WTC11 (cell line): Measurements from ENCODE around the gene PDIK1L. TPM values are rescaled to one million over a fixed set of nuclear protein-coding genes. Genes with fewer than 3 reads are reported as not detected.
A peak's percentile ranks its signal among the peaks of the same experiment; 100 is the strongest.

Source experiments
- ATAC-seq: fragments of 200-7000 bp; cut with Tn5 transposase; 2 replicates; pipeline ENCODE4 v1.10.0; 2021; ENCODE audit warnings: mild to moderate bottlenecking, moderate library complexity
- CTCF ChIA-PET: fragments of 300-600 bp; sonication (Branson Sonifier 250); formaldehyde crosslinking; loops from one replicate; lab custom pipeline; 2021; ENCODE audit warnings: antibody characterized with exemption; lab: Charles Lee
- POLR2A ChIA-PET: fragments of 350-600 bp; sonication (Branson Sonifier 250); formaldehyde crosslinking; loops from one replicate; lab custom pipeline; 2021; ENCODE audit warnings: antibody characterized with exemption; lab: Charles Lee
- DNase-seq: peaks from one replicate; pipeline ENCODE4 v3.0.0; 2021; ENCODE audit warnings: low spot score
- H3K27ac Mint-ChIP-seq: 2 replicates; pipeline ENCODE4 v1.8.0; 2021; ENCODE audit warnings: mixed read lengths
- H3K27me3 Mint-ChIP-seq: 2 replicates; pipeline ENCODE4 v1.8.0; 2021; ENCODE audit warnings: low read depth, mild to moderate bottlenecking, moderate library complexity, mixed read lengths
- H3K36me3 Mint-ChIP-seq: 2 replicates; pipeline ENCODE4 v1.8.0; 2021; ENCODE audit warnings: mixed read lengths
- H3K4me1 Mint-ChIP-seq: 2 replicates; pipeline ENCODE4 v1.8.0; 2022; ENCODE audit warnings: mixed read lengths
- H3K4me3 Mint-ChIP-seq: 2 replicates; pipeline ENCODE4 v1.8.0; 2021; ENCODE audit warnings: mild to moderate bottlenecking, moderate library complexity, mixed read lengths
- H3K9me3 Mint-ChIP-seq: 2 replicates; pipeline ENCODE4 v1.8.0; 2021; ENCODE audit warnings: mixed read lengths
- CREB1 ChIP-seq: sonication (generic); formaldehyde crosslinking; IDR thresholded peaks from 2 replicates; pipeline ENCODE4 v1.8.0; 2023; ENCODE audit warnings: mild to moderate bottlenecking, missing genetic modification reagents
- ELF4 ChIP-seq: sonication (generic); formaldehyde crosslinking; IDR thresholded peaks from 2 replicates; pipeline ENCODE4 v1.8.1; 2022; ENCODE audit warnings: low read depth, mild to moderate bottlenecking, moderate library complexity, missing genetic modification reagents
- FOXK1 ChIP-seq: sonication (generic); formaldehyde crosslinking; IDR thresholded peaks from 2 replicates; pipeline ENCODE4 v1.8.0; 2022; ENCODE audit warnings: mild to moderate bottlenecking, moderate library complexity, missing genetic modification reagents
- MXD4 ChIP-seq: fragments of 250-450 bp; sonication (Bioruptor Pico); IDR thresholded peaks from 2 replicates; pipeline ENCODE4 v1.8.0; 2021; ENCODE audit warnings: mild to moderate bottlenecking, moderate library complexity, borderline replicate concordance
- MYBL2 ChIP-seq: sonication (generic); formaldehyde crosslinking; IDR thresholded peaks from 2 replicates; pipeline ENCODE4 v1.8.1; 2023; ENCODE audit warnings: mild to moderate bottlenecking, moderate library complexity, missing genetic modification reagents
- NFE2L1 ChIP-seq: sonication (generic); formaldehyde crosslinking; IDR thresholded peaks from 2 replicates; pipeline ENCODE4 v1.8.1; 2023; ENCODE audit warnings: missing genetic modification reagents
- NR2C2 ChIP-seq: sonication (generic); formaldehyde crosslinking; IDR thresholded peaks from 2 replicates; pipeline ENCODE4 v1.8.0; 2022; ENCODE audit warnings: mild to moderate bottlenecking, missing genetic modification reagents
- OVOL2 ChIP-seq: fragments of 250-450 bp; sonication (Bioruptor Pico); IDR thresholded peaks from 2 replicates; pipeline ENCODE4 v1.9.0; 2021; ENCODE audit warnings: mild to moderate bottlenecking, borderline replicate concordance
- RORB ChIP-seq: fragments of 250-450 bp; sonication (Bioruptor Pico); IDR thresholded peaks from 2 replicates; pipeline ENCODE4 v1.9.0; 2021; ENCODE audit warnings: mild to moderate bottlenecking
- TEAD1 ChIP-seq: sonication (generic); formaldehyde crosslinking; IDR thresholded peaks from 2 replicates; pipeline ENCODE4 v1.8.0; 2022; ENCODE audit warnings: mild to moderate bottlenecking, missing genetic modification reagents
- ZBTB21 ChIP-seq: sonication (generic); formaldehyde crosslinking; IDR thresholded peaks from 2 replicates; pipeline ENCODE4 v1.8.1; 2023; ENCODE audit warnings: mild to moderate bottlenecking, missing genetic modification reagents, borderline replicate concordance
- ZNF121 ChIP-seq: sonication (generic); formaldehyde crosslinking; IDR thresholded peaks from 2 replicates; pipeline ENCODE4 v1.8.0; 2023; ENCODE audit warnings: missing genetic modification reagents
- ZNF232 ChIP-seq: sonication (generic); formaldehyde crosslinking; IDR thresholded peaks from 2 replicates; pipeline ENCODE4 v1.8.0; 2022; ENCODE audit warnings: mild to moderate bottlenecking, missing genetic modification reagents
- total RNA-seq: library from RNA; stranded (reverse); gene quantifications from 3 replicates; pipeline ENCODE4 v1.2.3, GENCODE V29; 2021
- TF ChIP-seq, protein P1 (sequence below): sonication (generic); formaldehyde crosslinking; IDR thresholded peaks from 2 replicates; pipeline ENCODE4 v1.8.0; 2023; ENCODE audit warnings: missing genetic modification reagents
- TF ChIP-seq, protein P2 (sequence below): sonication (generic); formaldehyde crosslinking; IDR thresholded peaks from 2 replicates; pipeline ENCODE4 v1.8.1; 2023; ENCODE audit warnings: mild to moderate bottlenecking, moderate library complexity, missing genetic modification reagents
- TF ChIP-seq, protein P3 (sequence below): sonication (generic); formaldehyde crosslinking; IDR thresholded peaks from 2 replicates; pipeline ENCODE4 v1.8.1; 2022; ENCODE audit warnings: missing genetic modification reagents, borderline replicate concordance
- TF ChIP-seq, protein P4 (sequence below): fragments of 250-450 bp; sonication (Bioruptor Pico); IDR thresholded peaks from 2 replicates; pipeline ENCODE4 v1.8.0; 2021; ENCODE audit warnings: mild to moderate bottlenecking

PDIK1L gene
- total RNA-seq, 1 experiment from 2014 or later: 5.5 TPM

DNA sequence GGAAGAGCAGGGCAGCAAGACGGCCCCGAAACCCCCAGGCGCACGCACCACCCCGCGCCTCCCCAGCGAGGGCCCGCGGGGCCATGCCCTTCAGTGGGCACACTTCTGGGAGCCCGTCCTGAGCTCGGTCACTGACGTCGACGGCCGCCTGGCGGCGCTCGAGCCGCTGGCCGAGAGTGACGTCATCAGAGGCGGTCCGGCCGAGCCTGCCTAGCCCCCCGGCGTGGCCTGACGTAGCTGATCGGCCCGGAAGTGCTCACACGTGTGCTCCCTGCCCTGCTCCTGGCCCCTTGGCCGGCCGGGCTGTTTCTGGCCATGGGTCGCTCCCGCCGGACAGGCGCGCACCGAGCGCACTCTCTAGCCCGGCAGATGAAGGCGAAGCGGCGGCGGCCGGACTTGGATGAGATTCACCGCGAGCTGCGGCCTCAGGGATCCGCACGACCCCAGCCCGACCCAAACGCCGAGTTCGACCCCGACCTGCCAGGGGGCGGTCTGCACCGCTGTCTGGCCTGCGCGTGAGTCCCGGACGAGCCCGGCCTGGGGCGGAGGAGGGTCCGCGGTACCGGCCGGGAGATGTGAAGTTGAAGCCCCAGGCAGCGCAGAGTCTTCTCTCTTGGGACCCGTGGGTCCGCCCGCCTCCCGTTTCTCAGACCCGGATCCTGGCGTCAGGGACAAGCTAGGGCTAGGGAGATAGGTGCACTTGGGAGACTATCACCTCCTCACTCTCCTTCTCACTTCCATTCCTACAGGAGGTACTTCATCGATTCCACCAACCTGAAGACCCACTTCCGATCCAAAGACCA lies 58.2 kb downstream of the PDIK1L start, which contains the start of gene ZNF593 (continued):
- TF ChIP-seq NR2C2 (CRISPR knock-in tag) (peak; percentile 65; the same call in 1 of the 2 replicates), ZNF232 (CRISPR knock-in tag) (no peak), ELF4 (CRISPR knock-in tag) (no peak), TEAD1 (CRISPR knock-in tag) (peak; percentile 90), MYBL2 (CRISPR knock-in tag) (peak; percentile 81; the same call in 1 of the 2 replicates), OVOL2 (CRISPR knock-in tag) (no peak), ZNF121 (no peak), FOXK1 (CRISPR knock-in tag) (peak; percentile 86; the same call in 1 of the 2 replicates), NFE2L1 (0 out of 2 replicates have a peak, but pooled peaks have one; percentile 26), MXD4 (CRISPR knock-in tag) (no peak), RORB (CRISPR knock-in tag) (no peak), CREB1 (CRISPR knock-in tag) (peak; percentile 75; the same call in 1 of the 2 replicates), ZBTB21 (CRISPR knock-in tag) (peak; percentile 100)
- TF ChIP-seq, protein P1, sequence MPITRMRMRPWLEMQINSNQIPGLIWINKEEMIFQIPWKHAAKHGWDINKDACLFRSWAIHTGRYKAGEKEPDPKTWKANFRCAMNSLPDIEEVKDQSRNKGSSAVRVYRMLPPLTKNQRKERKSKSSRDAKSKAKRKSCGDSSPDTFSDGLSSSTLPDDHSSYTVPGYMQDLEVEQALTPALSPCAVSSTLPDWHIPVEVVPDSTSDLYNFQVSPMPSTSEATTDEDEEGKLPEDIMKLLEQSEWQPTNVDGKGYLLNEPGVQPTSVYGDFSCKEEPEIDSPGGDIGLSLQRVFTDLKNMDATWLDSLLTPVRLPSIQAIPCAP: no peak
- TF ChIP-seq, protein P2, sequence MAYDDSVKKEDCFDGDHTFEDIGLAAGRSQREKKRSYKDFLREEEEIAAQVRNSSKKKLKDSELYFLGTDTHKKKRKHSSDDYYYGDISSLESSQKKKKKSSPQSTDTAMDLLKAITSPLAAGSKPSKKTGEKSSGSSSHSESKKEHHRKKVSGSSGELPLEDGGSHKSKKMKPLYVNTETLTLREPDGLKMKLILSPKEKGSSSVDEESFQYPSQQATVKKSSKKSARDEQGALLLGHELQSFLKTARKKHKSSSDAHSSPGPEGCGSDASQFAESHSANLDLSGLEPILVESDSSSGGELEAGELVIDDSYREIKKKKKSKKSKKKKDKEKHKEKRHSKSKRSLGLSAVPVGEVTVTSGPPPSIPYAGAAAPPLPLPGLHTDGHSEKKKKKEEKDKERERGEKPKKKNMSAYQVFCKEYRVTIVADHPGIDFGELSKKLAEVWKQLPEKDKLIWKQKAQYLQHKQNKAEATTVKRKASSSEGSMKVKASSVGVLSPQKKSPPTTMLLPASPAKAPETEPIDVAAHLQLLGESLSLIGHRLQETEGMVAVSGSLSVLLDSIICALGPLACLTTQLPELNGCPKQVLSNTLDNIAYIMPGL (CRISPR knock-in tag): peak; percentile 99
- TF ChIP-seq, protein P3, sequence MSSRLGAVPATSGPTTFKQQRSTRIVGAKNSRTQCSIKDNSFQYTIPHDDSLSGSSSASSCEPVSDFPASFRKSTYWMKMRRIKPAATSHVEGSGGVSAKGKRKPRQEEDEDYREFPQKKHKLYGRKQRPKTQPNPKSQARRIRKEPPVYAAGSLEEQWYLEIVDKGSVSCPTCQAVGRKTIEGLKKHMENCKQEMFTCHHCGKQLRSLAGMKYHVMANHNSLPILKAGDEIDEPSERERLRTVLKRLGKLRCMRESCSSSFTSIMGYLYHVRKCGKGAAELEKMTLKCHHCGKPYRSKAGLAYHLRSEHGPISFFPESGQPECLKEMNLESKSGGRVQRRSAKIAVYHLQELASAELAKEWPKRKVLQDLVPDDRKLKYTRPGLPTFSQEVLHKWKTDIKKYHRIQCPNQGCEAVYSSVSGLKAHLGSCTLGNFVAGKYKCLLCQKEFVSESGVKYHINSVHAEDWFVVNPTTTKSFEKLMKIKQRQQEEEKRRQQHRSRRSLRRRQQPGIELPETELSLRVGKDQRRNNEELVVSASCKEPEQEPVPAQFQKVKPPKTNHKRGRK (CRISPR knock-in tag): no peak
- TF ChIP-seq, protein P4, sequence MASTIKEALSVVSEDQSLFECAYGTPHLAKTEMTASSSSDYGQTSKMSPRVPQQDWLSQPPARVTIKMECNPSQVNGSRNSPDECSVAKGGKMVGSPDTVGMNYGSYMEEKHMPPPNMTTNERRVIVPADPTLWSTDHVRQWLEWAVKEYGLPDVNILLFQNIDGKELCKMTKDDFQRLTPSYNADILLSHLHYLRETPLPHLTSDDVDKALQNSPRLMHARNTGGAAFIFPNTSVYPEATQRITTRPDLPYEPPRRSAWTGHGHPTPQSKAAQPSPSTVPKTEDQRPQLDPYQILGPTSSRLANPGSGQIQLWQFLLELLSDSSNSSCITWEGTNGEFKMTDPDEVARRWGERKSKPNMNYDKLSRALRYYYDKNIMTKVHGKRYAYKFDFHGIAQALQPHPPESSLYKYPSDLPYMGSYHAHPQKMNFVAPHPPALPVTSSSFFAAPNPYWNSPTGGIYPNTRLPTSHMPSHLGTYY (CRISPR knock-in tag): no peak

DNA sequence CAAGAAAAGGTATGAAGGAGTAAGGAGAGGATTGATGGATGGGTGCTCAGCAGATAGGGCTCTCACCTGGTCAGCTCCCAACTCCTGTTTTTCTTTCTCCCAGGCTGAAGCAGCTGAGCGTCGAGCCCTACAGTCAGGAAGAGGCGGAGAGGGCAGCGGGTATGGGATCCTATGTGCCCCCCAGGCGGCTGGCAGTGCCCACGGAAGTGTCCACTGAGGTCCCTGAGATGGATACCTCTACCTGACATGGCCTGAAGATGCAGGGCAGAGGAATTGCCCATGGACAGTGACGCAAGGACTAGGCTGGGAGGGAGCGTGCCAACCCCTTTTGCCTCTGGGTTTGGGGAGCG lies 58.8 kb downstream of the PDIK1L start:
- H3K27ac Mint-ChIP-seq: no peak overlapping the region
- H3K4me1 Mint-ChIP-seq: peaks cover 25% of the 10 kb centered on the region
- ChIA-PET POLR2A (interaction anchor here (1.4 to 1.8 kb wide), 3 partner anchors 14 to 64 kb away, joined by 4 to 9 read pairs (median 7); partner anchors contain the start of genes CATSPER4 and CEP85), CTCF (interaction anchor here (0.6 to 4.0 kb wide), 29 partner anchors 8 to 275 kb away, joined by 3 to 61 read pairs (median 7); partner anchors contain the start of genes CATSPER4, CEP85, FAM110D and PDIK1L)
- DNase-seq (no peak), ATAC-seq (no peak)
- peak overlapping the region; percentile 85 for H3K4me3 Mint-ChIP-seq
- peaks cover 9% of the 10 kb centered on the region for H3K27me3 Mint-ChIP-seq
- TF ChIP-seq, protein P1: no peak
- no peaks in the 10 kb centered on the region for H3K9me3 Mint-ChIP-seq
- no peaks in the 10 kb centered on the region for H3K36me3 Mint-ChIP-seq
